Urinary bladder (tissue), 4 donors: Measurements from ENCODE around the gene SCGN. TPM values are rescaled to one million over a fixed set of nuclear protein-coding genes. Genes with fewer than 3 reads are reported as not detected.

Source experiments
- DNase-seq: peaks from one replicate; pipeline ENCODE4 v3.0.0-alpha.2; 2015; ENCODE audit errors: extremely low spot score
- H3K27ac ChIP-seq: one replicate; pipeline ENCODE4 v1.5.1; 2013; ENCODE audit warnings: low read depth, mild to moderate bottlenecking, moderate library complexity
- H3K36me3 ChIP-seq: one replicate; pipeline ENCODE4 v1.6.1; 2013; ENCODE audit warnings: mild to moderate bottlenecking, moderate library complexity; ENCODE audit not compliant: insufficient read depth
- H3K4me1 ChIP-seq: one replicate; pipeline ENCODE4 v1.6.1; 2013; ENCODE audit warnings: mild to moderate bottlenecking, moderate library complexity; ENCODE audit not compliant: insufficient read depth
- H3K4me3 ChIP-seq: one replicate; pipeline ENCODE4 v1.5.1; 2013; ENCODE audit warnings: low read depth, low read length
- WGBS: extraction: QIAGEN DNeasy Blood & Tissue Kit; methylation state at CpG from one replicate; pipeline ENCODE4 v1.1.7; 2013; 5-methylcytosine and 5-hydroxymethylcytosine counted together
- polyA plus RNA-seq: library from polyadenylated mRNA; stranded (reverse); fragments of 200-250 nt; gene quantifications from one replicate; pipeline ENCODE4 v1.2.3, GENCODE V29; 2013
- total RNA-seq: library from RNA; depleted of rRNA; stranded (reverse); fragments of >200 nt; gene quantifications from one replicate; pipeline ENCODE4 v1.2.3, GENCODE V29; 2014
- donor health status: healthy with polysubstance abuse.
- donor health status: healthy.

Gene SCGN
- total and polyA plus RNA-seq, 2 donors: 0.09 to 0.21 TPM

DNA sequence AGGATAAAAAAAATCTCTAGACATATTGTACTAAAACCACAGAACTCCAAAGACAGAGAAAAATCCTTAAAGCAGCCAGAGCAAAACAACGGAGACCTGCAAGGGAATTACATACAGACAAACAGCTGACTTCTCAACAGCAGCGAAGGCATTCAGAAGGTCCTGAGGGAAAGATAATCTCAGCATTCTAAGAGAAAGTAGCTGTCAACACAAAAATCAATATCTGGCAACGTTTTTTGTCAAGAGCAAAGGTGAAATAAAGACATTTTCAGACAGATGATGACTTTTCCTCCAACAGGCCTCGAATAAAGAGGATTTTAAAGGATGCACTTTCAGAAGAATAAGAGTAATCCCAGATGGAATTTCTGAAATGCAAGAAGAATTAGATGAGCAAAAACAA is 6.1 kb upstream of the SCGN start:
- Histone ChIP-seq H3K36me3 (no peaks in the 10 kb centered on the region), H3K4me1 (no peaks in the 10 kb centered on the region), H3K4me3 (no peak overlapping the region), H3K27ac (no peak overlapping the region)
- DNase-seq: no peak
- 57% methylated on average over 4 of the region's 4 CpGs for WGBS

DNA sequence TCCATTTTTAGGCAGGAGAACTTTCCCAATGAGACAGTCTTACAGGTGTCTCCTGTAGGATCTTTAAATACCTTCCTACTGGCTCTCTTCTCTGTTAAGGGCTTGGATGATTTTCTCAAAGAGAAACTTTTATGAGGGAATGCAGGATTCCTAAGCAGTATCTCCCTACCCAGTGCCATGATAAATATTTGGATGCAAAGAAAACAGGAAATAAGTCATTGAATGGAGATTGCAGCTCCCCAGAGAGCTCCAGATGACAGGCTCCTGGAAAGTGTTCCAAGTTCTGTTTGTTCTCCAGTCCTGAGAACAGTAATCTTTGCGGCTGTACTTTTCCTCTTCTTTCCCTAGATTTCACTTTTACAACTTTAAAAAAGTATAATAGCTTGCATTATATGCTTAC is 2.4 kb upstream of the SCGN start:
- no peak overlapping the region for H3K27ac ChIP-seq
- H3K36me3 ChIP-seq: no peaks in the 10 kb centered on the region
- H3K4me1 ChIP-seq: no peaks in the 10 kb centered on the region
- WGBS: 23% methylated on average over 1 of the region's 1 CpG
- no peak overlapping the region for H3K4me3 ChIP-seq
- no peak for DNase-seq

DNA sequence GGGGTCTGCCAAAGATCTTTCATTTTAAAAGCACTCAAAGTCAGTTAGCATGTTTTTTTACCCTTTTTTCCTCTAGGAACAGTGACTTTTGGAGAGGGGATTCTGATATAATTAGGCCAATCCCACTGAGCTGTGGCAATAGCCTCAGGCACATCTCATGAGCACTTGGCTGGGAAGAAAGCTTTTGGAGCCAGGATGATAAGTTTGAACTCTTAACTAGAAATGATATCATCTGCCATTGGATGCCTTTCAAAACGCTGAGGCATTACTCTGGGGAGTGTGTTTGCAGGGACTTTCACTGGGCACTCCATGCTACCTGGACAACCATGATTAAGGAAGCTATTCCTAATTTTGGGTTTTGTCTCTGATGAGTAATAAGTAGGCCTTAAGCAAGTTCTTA is 3.7 kb downstream of the SCGN start:
- Histone ChIP-seq H3K4me1 (no peaks in the 10 kb centered on the region), H3K4me3 (no peak overlapping the region), H3K36me3 (no peaks in the 10 kb centered on the region), H3K27ac (no peak overlapping the region)
- 32% methylated on average over 1 of the region's 1 CpG for WGBS
- DNase-seq: no peak

DNA sequence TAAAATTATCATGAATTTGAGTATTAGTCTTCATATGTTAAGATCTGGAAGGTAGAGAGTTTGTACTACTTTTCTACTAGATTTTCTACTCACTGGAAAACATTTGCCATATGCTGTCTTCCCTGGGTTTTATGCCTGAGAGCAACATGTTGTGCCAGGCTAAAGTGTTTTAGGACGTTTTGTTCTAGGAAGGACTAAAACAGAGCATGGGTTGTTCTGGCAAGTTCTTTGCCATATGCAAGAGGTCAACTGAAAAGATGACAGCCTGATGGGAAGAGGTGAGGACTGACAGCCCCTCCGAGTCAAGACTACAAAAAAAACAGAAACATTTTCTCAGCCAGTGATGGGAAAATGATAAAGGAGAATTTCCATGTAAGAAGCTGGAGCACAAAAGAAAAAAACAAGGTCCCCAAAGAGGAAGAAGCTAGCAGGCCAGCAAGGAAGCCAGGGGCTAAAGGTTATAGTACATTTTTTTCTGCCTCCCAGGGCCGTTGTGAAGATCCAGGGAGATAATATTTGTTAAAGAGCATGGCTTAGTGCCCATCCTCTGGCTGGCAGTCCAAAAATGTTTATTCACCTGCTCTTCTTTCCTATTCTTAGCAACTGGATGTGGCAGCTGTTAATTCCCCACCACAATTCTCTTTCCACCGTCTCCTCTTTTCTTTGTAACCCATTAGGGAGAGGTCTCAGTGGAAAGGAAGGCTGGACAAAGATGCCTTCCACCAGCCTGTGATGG is 7.8 kb downstream of the SCGN start:
- Histone ChIP-seq H3K4me1 (no peaks in the 10 kb centered on the region), H3K27ac (no peak overlapping the region), H3K36me3 (no peaks in the 10 kb centered on the region), H3K4me3 (no peak overlapping the region)
- 33% methylated on average over 4 of the region's 4 CpGs for WGBS
- DNase-seq: no peak

DNA sequence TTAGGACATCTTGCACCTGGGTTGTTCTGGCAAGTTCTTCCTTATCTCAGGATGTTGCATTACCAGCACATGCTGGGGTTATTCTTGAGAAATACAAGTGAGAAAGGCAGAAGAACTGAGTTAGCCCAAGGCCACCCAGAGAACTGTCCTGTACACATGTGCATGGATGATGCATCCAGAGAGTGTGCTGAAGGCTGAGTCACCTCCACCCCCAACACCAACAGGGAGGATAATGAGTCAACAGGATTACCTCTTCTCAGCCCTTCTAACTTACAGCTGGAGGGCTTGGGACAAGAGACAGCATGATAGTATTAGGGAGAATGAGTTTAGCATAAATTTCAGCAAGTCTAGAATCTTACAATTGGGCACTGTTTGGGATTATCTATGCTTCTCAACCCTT is 8.5 kb downstream of the SCGN start:
- Histone ChIP-seq H3K4me1 (no peaks in the 10 kb centered on the region), H3K27ac (no peak overlapping the region), H3K36me3 (no peaks in the 10 kb centered on the region), H3K4me3 (no peak overlapping the region)
- no peak for DNase-seq

DNA sequence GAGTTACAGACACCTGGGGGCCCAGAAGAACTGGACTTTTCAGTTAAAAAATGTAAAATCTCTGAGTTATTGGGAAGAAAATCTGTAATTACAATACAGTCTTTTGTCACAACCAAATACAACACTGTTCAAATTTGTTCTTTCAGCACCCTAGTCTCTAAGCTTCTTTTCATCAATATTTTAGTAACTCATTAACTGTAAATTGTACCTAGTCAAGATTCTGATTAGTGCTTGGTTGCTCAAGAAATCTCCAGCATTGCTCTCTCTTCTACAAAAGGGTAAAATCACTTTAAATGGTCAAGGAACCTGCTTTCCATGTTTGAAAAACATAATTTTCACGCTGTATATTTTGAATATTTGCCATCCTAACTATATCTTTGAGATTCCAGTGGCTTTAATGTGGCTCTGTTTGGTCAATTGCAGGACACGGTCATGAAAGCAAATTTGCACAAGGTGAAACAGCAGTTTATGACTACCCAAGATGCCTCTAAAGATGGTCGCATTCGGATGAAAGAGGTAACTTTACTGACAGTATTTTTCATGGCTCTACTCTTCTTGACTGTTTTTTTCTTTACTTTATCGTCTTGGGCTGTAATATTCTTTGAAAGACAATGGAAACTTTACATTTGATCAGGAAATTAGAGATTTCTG is 9.2 kb downstream of the SCGN start:
- WGBS: 70% methylated on average over 5 of the region's 5 CpGs
- no peaks in the 10 kb centered on the region for H3K36me3 ChIP-seq
- H3K4me1 ChIP-seq: no peaks in the 10 kb centered on the region
- H3K4me3 ChIP-seq: no peak overlapping the region
- DNase-seq: no peak
- H3K27ac ChIP-seq: no peak overlapping the region

DNA sequence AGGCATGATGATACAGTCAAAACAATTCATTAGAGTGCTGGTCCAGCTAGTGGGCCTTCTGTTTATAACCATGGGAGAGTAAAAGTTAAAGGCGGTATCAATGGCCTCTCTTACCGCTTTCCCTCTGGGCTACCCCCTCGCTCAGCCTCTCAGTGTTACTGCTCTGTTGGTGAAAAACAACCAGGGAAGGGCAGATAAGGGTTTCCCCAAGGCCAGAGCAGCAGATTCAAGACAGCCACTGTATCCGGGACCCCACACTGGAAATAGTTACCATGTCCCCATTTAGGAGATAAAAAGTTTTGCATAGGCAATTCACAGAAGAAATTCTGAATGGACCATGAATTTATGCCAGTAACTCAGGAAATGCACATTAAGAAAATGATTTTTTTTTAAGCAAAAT is 13.4 kb downstream of the SCGN start:
- Histone ChIP-seq H3K36me3 (no peaks in the 10 kb centered on the region), H3K27ac (no peak overlapping the region), H3K4me3 (no peak overlapping the region), H3K4me1 (no peaks in the 10 kb centered on the region)
- 82% methylated on average over 4 of the region's 4 CpGs for WGBS
- no peak for DNase-seq

DNA sequence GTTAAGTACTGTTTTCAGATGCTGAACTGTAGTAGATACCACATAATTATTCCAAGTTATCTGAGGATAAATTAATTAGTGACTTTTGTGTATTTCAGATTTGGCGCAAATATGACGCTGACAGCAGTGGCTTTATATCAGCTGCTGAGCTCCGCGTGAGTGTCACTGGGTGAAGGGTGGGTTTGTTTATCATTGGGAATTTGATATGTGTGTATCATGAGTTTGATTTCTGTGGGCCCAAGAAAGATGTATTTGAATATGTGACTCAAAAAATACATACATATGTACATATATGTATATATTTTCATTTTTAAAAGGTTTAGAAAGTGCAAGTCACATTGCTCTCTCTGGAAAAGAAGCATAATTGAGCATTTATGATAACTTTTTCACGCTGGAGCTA is 17.4 kb downstream of the SCGN start:
- no peak for DNase-seq
- Histone ChIP-seq H3K27ac (no peak overlapping the region), H3K4me1 (no peaks in the 10 kb centered on the region), H3K4me3 (no peak overlapping the region), H3K36me3 (no peaks in the 10 kb centered on the region)
- WGBS: 68% methylated on average over 5 of the region's 5 CpGs

DNA sequence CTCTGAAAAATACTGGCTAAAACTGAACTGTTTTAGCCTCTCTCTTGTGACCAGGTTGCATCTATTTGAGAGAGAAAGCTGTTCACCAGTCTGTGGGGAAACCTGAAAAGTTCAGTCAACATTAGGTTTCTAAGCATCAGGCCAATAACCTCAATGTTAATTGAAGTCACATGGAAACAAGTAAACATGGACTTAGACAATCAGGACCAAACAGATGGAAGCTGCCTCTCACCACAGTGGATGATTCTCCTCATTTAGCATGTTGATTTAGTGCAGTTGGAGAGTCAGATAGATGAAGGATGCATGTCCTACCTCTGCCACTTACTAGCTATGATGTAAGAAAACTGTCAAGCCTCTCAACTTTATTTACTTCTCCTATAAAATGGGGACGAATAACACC is 18.2 kb downstream of the SCGN start:
- no peak for DNase-seq
- no peak overlapping the region for H3K27ac ChIP-seq
- WGBS: 0% methylated on average over 1 of the region's 1 CpG

DNA sequence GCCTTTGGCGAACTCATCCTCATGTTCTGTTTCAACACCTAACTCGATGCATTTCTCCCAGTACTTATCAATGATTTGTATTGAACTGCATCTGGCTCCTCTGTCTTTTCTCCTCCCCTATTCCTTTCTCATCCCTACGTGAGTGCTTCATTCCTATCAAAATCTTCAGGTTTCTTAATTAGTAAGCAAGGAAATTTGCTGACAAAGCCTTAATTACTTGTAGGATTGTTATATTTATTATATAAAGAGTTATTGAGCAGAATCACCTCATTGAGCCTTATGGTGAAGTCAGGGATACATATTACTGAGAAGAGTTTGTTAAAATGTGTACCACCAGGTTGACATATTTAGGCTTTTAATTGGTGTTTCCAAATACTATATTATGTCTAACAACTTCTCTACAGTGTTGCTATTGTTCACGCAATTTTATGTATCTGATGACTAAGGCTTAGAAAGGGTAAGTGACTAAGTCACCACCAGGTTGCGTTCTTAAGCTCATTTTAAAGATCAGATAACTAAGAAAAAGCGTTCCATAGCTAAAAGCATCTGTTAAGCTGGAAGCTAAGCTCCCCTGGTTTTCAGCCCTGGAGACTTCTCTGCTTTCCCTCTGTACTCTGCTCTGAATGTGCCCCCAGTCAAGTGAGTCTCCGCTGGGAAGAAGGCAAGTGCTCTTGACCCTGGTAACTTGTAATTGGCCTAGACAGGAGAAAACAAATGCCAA is 18.9 kb downstream of the SCGN start:
- 61% methylated on average over 7 of the region's 7 CpGs for whole genome bisulfite sequencing
- H3K36me3 ChIP-seq: no peaks in the 10 kb centered on the region
- H3K27ac ChIP-seq: no peak overlapping the region
- no peak overlapping the region for H3K4me3 ChIP-seq
- no peak for DNase-seq
- H3K4me1 ChIP-seq: no peaks in the 10 kb centered on the region

More for the DNA sequence above, 18.2 kb downstream of the SCGN start:
- Histone ChIP-seq H3K4me3 (no peak overlapping the region), H3K36me3 (no peaks in the 10 kb centered on the region), H3K4me1 (no peaks in the 10 kb centered on the region)

DNA sequence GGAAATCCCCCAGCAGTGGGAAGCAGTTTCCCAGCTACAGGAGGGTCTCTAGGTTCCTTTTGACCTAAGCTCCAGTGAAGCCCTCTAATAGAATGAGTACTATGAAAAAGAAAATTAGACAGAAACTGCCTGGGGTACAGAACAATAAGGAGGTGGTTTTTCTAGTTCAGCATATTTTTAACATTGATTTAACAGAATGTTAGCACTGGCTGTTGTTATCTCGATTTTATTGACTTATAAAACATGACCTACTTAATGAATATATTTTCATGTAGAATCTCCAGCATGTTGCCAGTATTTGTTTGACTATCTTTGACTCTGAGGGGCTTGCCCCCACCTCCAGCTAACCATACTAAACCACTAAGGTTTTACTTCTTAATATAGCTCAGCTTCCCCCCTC is 19.6 kb downstream of the SCGN start:
- Histone ChIP-seq H3K4me1 (no peaks in the 10 kb centered on the region), H3K27ac (no peak overlapping the region), H3K4me3 (no peak overlapping the region), H3K36me3 (no peaks in the 10 kb centered on the region)
- DNase-seq: no peak
- 42% methylated on average over 1 of the region's 1 CpG for WGBS

DNA sequence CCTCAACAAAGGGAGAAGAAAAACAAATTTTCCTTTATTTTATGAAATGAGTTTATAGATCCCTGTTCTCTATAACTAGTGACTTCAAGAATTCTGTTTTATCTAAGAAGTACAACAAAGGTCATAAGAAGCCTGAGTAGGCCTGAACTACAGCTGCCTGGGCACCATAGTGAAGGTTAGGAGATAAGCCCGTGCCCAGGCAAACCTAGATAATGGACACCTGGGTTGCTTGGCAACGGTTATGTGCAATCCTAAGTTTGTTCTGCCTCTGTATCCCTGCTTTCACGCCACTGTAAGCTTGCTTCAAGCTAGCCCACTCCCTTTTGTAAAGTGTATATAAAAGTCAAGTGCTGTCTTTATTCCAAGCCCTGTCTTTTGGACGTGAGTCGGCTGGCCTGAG is 23.2 kb downstream of the SCGN start:
- Histone ChIP-seq H3K4me3 (no peak overlapping the region), H3K36me3 (no peaks in the 10 kb centered on the region), H3K27ac (no peak overlapping the region), H3K4me1 (no peaks in the 10 kb centered on the region)
- 40% methylated on average over 5 of the region's 5 CpGs for WGBS
- no peak for DNase-seq

DNA sequence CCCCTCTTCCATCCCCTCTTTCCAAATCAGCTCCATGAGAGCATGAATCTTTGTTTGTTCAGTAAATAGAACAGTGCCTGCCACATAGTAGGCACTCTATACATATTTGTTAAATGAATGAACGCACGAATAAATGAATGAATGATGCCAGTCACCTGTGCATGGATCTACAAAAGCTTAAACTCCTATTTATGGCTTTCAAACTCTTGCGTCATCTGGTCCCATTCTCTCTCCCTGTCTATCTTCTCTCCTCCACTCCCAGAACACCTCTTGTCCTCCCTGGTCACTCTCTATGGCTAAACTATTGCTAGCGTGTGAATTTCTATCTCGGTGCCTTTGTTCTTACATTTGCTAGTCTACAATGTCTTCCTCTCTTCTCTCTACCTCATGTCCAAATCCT is 24.8 kb downstream of the SCGN start:
- 71% methylated on average over 5 of the region's 5 CpGs for WGBS
- H3K4me1 ChIP-seq: no peaks in the 10 kb centered on the region
- DNase-seq: no peak
- H3K36me3 ChIP-seq: no peaks in the 10 kb centered on the region
- H3K27ac ChIP-seq: no peak overlapping the region
- no peak overlapping the region for H3K4me3 ChIP-seq

DNA sequence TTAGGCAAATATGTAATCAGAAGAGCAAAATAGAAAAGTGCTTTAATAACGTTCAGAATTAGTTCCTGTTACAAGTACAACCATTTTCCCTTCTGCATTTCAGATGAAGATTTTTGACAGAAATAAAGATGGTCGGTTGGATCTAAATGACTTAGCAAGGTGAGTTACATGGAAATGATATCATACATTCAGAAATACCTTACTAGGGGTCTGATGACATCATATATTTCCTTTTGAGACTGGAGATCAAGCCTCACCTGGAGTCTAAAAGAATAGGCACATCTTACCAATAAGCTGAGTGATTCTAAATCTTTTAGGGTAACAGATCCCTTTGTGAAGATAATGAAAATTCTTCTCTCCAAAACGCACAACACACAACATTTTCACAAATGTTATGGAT is 29.8 kb downstream of the SCGN start:
- Histone ChIP-seq H3K36me3 (no peaks in the 10 kb centered on the region), H3K27ac (no peak overlapping the region), H3K4me1 (no peaks in the 10 kb centered on the region), H3K4me3 (no peak overlapping the region)
- 69% methylated on average over 3 of the region's 3 CpGs for WGBS
- DNase-seq: no peak
